Naive thymus-derived CD8-positive, alpha-beta T cell (primary cell): ENCODE results near the gene TGFBR3. TPM values are rescaled to one million over a fixed set of nuclear protein-coding genes. Genes with fewer than 3 reads are reported as not detected.

Experiments
- ATAC-seq, 2 donors: fragments of 150-1000 bp; cut with Tn5 transposase in 1 of 2; sonication (Bioruptor Pico), chemical (Tn5 transposase) in 1 of 2; 1 replicate in 1 of 2; 2 replicates in 1 of 2; pipeline ENCODE4 v1.10.0; 2021; ENCODE audit warnings: mild to moderate bottlenecking in 2 of 2, moderate library complexity in 2 of 2
- POLR2A ChIA-PET: fragments of 350-600 bp; sonication (Branson Sonifier 250); formaldehyde crosslinking; loops from one replicate; lab custom pipeline; 2021; ENCODE audit warnings: antibody characterized with exemption; lab: Charles Lee
- DNase-seq, 10 donors: peaks; one replicate each; pipeline versions ENCODE4 v3.0.0 to v3.0.0-alpha.2; 2020 to 2022
- H3K27ac Mint-ChIP-seq, 10 donors: one replicate each; pipeline ENCODE4 v1.8.0; 2020 to 2022; ENCODE audit warnings: mild to moderate bottlenecking in 10 of 10, mixed read lengths in 10 of 10, moderate library complexity in 4 of 10, inconsistent platforms in 1 of 10
- H3K27me3 Mint-ChIP-seq, 5 donors: one replicate each; pipeline ENCODE4 v1.8.0; 2021 to 2022; ENCODE audit warnings: mixed read lengths in 5 of 5
- H3K36me3 Mint-ChIP-seq, 3 donors: one replicate each; pipeline ENCODE4 v1.8.0; 2020 to 2022; ENCODE audit warnings: mixed read lengths in 3 of 3, mild to moderate bottlenecking in 2 of 3, inconsistent platforms in 1 of 3
- H3K4me1 Mint-ChIP-seq, 4 donors: one replicate each; pipeline ENCODE4 v1.8.0; 2021 to 2022; ENCODE audit warnings: mixed read lengths in 4 of 4
- H3K4me3 Mint-ChIP-seq, 10 donors: one replicate each; pipeline ENCODE4 v1.8.0; 2020 to 2022; ENCODE audit warnings: mild to moderate bottlenecking in 10 of 10, mixed read lengths in 10 of 10, moderate library complexity in 6 of 10, inconsistent platforms in 1 of 10
- H3K9me3 Mint-ChIP-seq, 9 donors: one replicate each; pipeline ENCODE4 v1.8.0; 2020 to 2022; ENCODE audit warnings: mixed read lengths in 9 of 9, mild to moderate bottlenecking in 3 of 9, inconsistent platforms in 1 of 9, moderate library complexity in 1 of 9
- polyA plus RNA-seq, 3 donors: library from polyadenylated mRNA; unstranded; fragments of 300-500 nt; fragmentation: Illumina TruSeq; gene quantifications; one replicate each; pipeline ENCODE4 v1.2.3, GENCODE V29; 2021
- total RNA-seq, 8 experiments: library from RNA in 2 of 8; stranded (reverse) in 2 of 8; gene quantifications; one replicate each; pipeline ENCODE4 v1.2.3 and lab custom pipeline; 2021 to 2026

Gene TGFBR3
- total and polyA plus RNA-seq, 5 experiments from 2014 or later: 6.1 to 67.6 (median 11.6) TPM

GRCh38 chr1:91753878-91754277 is 132.1 kb downstream of the TGFBR3 start:
- Mint-ChIP-seq H3K4me3 (no peak overlapping the region), H3K4me1 (peaks cover 0 to 27% (median 3%) of the 10 kb centered on the region in 4 donors), H3K27me3 (no peaks in the 10 kb centered on the region), H3K9me3 (no peaks in the 10 kb centered on the region), H3K27ac (peak overlapping the region in 3 of 10 donors; percentile 9 to 36 (median 30)), H3K36me3 (peaks cover 0 to 4% (median 0%) of the 10 kb centered on the region in 3 donors)
- DNase-seq (no peak), ATAC-seq (no peak)
- POLR2A ChIA-PET: no interaction called here

GRCh38 chr1:91752324-91752723 is 133.6 kb downstream of the TGFBR3 start:
- Mint-ChIP-seq H3K27ac (peak overlapping the region in 2 of 10 donors; percentile 16 to 28), H3K4me3 (no peak overlapping the region), H3K4me1 (peaks cover 0 to 26% (median 3%) of the 10 kb centered on the region in 4 donors), H3K36me3 (peaks cover 4 to 10% (median 7%) of the 10 kb centered on the region in 3 donors), H3K27me3 (no peaks in the 10 kb centered on the region), H3K9me3 (peaks cover 0 to 11% (median 2%) of the 10 kb centered on the region in 9 donors)
- no peak for ATAC-seq
- DNase-seq: no peak
- POLR2A ChIA-PET: no interaction called here

GRCh38 chr1:91751275-91751674 is 134.7 kb downstream of the TGFBR3 start:
- no peak for ATAC-seq
- H3K27me3 Mint-ChIP-seq: no peaks in the 10 kb centered on the region
- no peak overlapping the region for H3K4me3 Mint-ChIP-seq
- peaks cover 0 to 22% (median 5%) of the 10 kb centered on the region in 9 donors for H3K9me3 Mint-ChIP-seq
- H3K36me3 Mint-ChIP-seq: peaks cover 8 to 20% (median 17%) of the 10 kb centered on the region in 3 donors
- peaks cover 0 to 26% (median 3%) of the 10 kb centered on the region in 4 donors for H3K4me1 Mint-ChIP-seq
- POLR2A ChIA-PET: no interaction called here
- H3K27ac Mint-ChIP-seq: no peak overlapping the region
- no peak for DNase-seq

- DNase-seq: no peak
- Mint-ChIP-seq H3K27me3 (no peaks in the 10 kb centered on the region), H3K9me3 (peaks cover 0 to 26% (median 5%) of the 10 kb centered on the region in 9 donors), H3K27ac (peak overlapping the region in 1 of 10 donors; percentile 24), H3K4me3 (no peak overlapping the region), H3K36me3 (peaks cover 8 to 22% (median 21%) of the 10 kb centered on the region in 3 donors), H3K4me1 (peaks cover 0 to 26% (median 3%) of the 10 kb centered on the region in 4 donors)
- POLR2A ChIA-PET: no interaction called here
- no peak for ATAC-seq
Measured at GRCh38 chr1:91750398-91750996, 135.5 kb downstream of the TGFBR3 start.

- Mint-ChIP-seq H3K27ac (no peak overlapping the region), H3K4me1 (peaks cover 0 to 26% (median 3%) of the 10 kb centered on the region in 4 donors), H3K9me3 (peaks cover 0 to 26% (median 5%) of the 10 kb centered on the region in 9 donors), H3K27me3 (no peaks in the 10 kb centered on the region), H3K4me3 (no peak overlapping the region), H3K36me3 (peaks cover 8 to 22% (median 21%) of the 10 kb centered on the region in 3 donors)
- POLR2A ChIA-PET: no interaction called here
- ATAC-seq (no peak), DNase-seq (no peak)
Measured at GRCh38 chr1:91749788-91750231, 136.1 kb downstream of the TGFBR3 start.

- POLR2A ChIA-PET: no interaction called here
- Mint-ChIP-seq H3K9me3 (peaks cover 0 to 26% (median 5%) of the 10 kb centered on the region in 9 donors), H3K36me3 (peaks cover 8 to 27% (median 21%) of the 10 kb centered on the region in 3 donors), H3K4me3 (no peak overlapping the region), H3K4me1 (peaks cover 0 to 14% (median under 1%) of the 10 kb centered on the region in 4 donors), H3K27ac (no peak overlapping the region), H3K27me3 (no peaks in the 10 kb centered on the region)
- DNase-seq (no peak), ATAC-seq (no peak)
Measured at GRCh38 chr1:91747666-91748065, 138.3 kb downstream of the TGFBR3 start.

GRCh38 chr1:91746728-91747338 is 139.1 kb downstream of the TGFBR3 start:
- peaks cover 8 to 27% (median 24%) of the 10 kb centered on the region in 3 donors for H3K36me3 Mint-ChIP-seq
- peaks cover 0 to 10% (median 1%) of the 10 kb centered on the region in 4 donors for H3K4me1 Mint-ChIP-seq
- DNase-seq (no peak), ATAC-seq (no peak)
- peaks cover 0 to 26% (median 5%) of the 10 kb centered on the region in 9 donors for H3K9me3 Mint-ChIP-seq
- H3K27ac Mint-ChIP-seq: peak overlapping the region in 1 of 10 donors; percentile 6
- no peak overlapping the region for H3K4me3 Mint-ChIP-seq
- POLR2A ChIA-PET: no interaction called here
- no peaks in the 10 kb centered on the region for H3K27me3 Mint-ChIP-seq

GRCh38 chr1:91745640-91746373 is 140.1 kb downstream of the TGFBR3 start:
- no peak overlapping the region for H3K4me3 Mint-ChIP-seq
- H3K27me3 Mint-ChIP-seq: no peaks in the 10 kb centered on the region
- H3K4me1 Mint-ChIP-seq: peaks cover 0 to 8% (median 1%) of the 10 kb centered on the region in 4 donors
- peaks cover 0 to 26% (median 5%) of the 10 kb centered on the region in 9 donors for H3K9me3 Mint-ChIP-seq
- POLR2A ChIA-PET: no interaction called here
- ATAC-seq (no peak), DNase-seq (no peak)
- H3K36me3 Mint-ChIP-seq: peaks cover 8 to 34% (median 27%) of the 10 kb centered on the region in 3 donors
- peak overlapping the region in 1 of 10 donors; percentile 28 for H3K27ac Mint-ChIP-seq

GRCh38 chr1:91744953-91745639 is 140.9 kb downstream of the TGFBR3 start:
- no peaks in the 10 kb centered on the region for H3K27me3 Mint-ChIP-seq
- no peak overlapping the region for H3K4me3 Mint-ChIP-seq
- H3K36me3 Mint-ChIP-seq: peaks cover 8 to 34% (median 30%) of the 10 kb centered on the region in 3 donors
- peak overlapping the region in 1 of 10 donors; percentile 44 for H3K27ac Mint-ChIP-seq
- POLR2A ChIA-PET: no interaction called here
- peaks cover 0 to 26% (median 5%) of the 10 kb centered on the region in 9 donors for H3K9me3 Mint-ChIP-seq
- ATAC-seq (no peak), DNase-seq (no peak)
- peaks cover 0 to 7% (median 1%) of the 10 kb centered on the region in 4 donors for H3K4me1 Mint-ChIP-seq

GRCh38 chr1:91742848-91743292 is 143.1 kb downstream of the TGFBR3 start:
- peak overlapping the region in 1 of 10 donors; percentile 7 for H3K27ac Mint-ChIP-seq
- no peak for DNase-seq
- POLR2A ChIA-PET: no interaction called here
- peaks cover 0 to 4% (median 1%) of the 10 kb centered on the region in 4 donors for H3K4me1 Mint-ChIP-seq
- no peaks in the 10 kb centered on the region for H3K27me3 Mint-ChIP-seq
- no peak overlapping the region for H3K4me3 Mint-ChIP-seq
- H3K36me3 Mint-ChIP-seq: peaks cover 15 to 44% (median 41%) of the 10 kb centered on the region in 3 donors
- peaks cover 2 to 20% (median 9%) of the 10 kb centered on the region in 9 donors for H3K9me3 Mint-ChIP-seq
- ATAC-seq: no peak

- no peak overlapping the region for H3K4me3 Mint-ChIP-seq
- H3K4me1 Mint-ChIP-seq: peaks cover 0 to 4% (median 1%) of the 10 kb centered on the region in 4 donors
- H3K36me3 Mint-ChIP-seq: peaks cover 9 to 35% (median 34%) of the 10 kb centered on the region in 3 donors
- H3K27me3 Mint-ChIP-seq: no peaks in the 10 kb centered on the region
- no peak for DNase-seq
- POLR2A ChIA-PET: no interaction called here
- ATAC-seq: no peak
- peaks cover 0 to 11% (median 6%) of the 10 kb centered on the region in 9 donors for H3K9me3 Mint-ChIP-seq
- peak overlapping the region in 1 of 10 donors; percentile 21 for H3K27ac Mint-ChIP-seq
Measured at GRCh38 chr1:91741906-91742305, 144.0 kb downstream of the TGFBR3 start.

GRCh38 chr1:91741301-91741700 is 144.7 kb downstream of the TGFBR3 start:
- peaks cover 10 to 29% (median 28%) of the 10 kb centered on the region in 3 donors for H3K36me3 Mint-ChIP-seq
- ATAC-seq (no peak), DNase-seq (no peak)
- no peaks in the 10 kb centered on the region for H3K27me3 Mint-ChIP-seq
- POLR2A ChIA-PET: no interaction called here
- H3K4me1 Mint-ChIP-seq: peaks cover 0 to 4% (median 1%) of the 10 kb centered on the region in 4 donors
- H3K4me3 Mint-ChIP-seq: no peak overlapping the region
- H3K9me3 Mint-ChIP-seq: peaks cover 0 to 8% (median 2%) of the 10 kb centered on the region in 9 donors
- no peak overlapping the region for H3K27ac Mint-ChIP-seq
